NCI-H1436 (cell line): ENCODE results near the gene GPR15LG.
A peak's percentile ranks its signal among the peaks of the same experiment; 100 is the strongest.
"Not testable (repeated sequence)": the region's sequence is repeated elsewhere in the genome, so short reads cannot be mapped to it uniquely, and the experiment has no call there.

Experiments used
- DNase-seq: peaks from one replicate; lab custom pipeline; 2025; lab: John Stamatoyannopoulos, UW

Gene GPR15LG

GRCh38 chr10:84166620-84167288, 6.8 kb upstream of the GPR15LG start:
- DNase-seq, result no peak

- DNase-seq, result not testable (repeated sequence)
Measured at GRCh38 chr10:84167289-84167653, 6.3 kb upstream of the GPR15LG start.

- DNase-seq, result not testable (repeated sequence)
Measured at GRCh38 chr10:84168382-84168781, 5.2 kb upstream of the GPR15LG start.

GRCh38 chr10:84171237-84171636, 2.4 kb upstream of the GPR15LG start:
- DNase-seq, result not testable (repeated sequence)

DNA sequence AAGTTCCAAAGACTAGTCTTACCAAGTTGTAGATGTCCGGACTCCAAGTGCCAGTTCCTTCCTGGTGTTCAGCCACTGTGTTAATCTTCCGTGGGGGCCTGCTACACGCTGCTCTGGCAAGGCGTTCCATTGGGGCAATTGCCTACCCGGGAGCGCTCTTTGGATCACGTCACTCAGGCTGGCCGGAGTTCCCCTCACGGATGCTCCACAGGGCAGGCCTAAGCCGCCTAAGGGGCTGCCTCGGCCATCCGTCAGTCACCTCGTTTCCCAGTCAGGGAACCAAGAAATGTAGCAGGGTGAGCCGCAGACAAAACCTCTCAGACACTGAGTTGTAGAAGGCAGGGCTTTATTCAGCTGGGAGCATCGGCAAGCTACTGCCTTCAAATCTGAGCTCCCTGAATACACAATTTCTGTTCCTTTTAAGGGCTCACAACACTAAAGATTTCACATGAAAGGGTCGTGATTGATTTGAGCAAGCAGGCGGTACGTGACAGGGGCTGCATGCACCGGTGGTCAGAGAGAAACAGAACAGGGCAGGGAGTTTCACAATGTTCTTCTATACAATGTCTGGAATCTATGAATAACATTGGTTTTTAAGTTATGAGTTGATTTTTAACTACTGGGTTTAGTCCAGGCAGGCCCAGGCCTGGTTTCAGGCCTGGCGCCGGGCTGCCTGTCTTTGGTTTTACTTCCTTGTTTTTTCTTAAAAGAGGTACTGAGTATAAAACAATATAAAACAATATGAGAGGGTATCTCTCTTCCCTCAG, 1.7 kb upstream of the GPR15LG start:
- not testable (repeated sequence) for DNase-seq

DNA sequence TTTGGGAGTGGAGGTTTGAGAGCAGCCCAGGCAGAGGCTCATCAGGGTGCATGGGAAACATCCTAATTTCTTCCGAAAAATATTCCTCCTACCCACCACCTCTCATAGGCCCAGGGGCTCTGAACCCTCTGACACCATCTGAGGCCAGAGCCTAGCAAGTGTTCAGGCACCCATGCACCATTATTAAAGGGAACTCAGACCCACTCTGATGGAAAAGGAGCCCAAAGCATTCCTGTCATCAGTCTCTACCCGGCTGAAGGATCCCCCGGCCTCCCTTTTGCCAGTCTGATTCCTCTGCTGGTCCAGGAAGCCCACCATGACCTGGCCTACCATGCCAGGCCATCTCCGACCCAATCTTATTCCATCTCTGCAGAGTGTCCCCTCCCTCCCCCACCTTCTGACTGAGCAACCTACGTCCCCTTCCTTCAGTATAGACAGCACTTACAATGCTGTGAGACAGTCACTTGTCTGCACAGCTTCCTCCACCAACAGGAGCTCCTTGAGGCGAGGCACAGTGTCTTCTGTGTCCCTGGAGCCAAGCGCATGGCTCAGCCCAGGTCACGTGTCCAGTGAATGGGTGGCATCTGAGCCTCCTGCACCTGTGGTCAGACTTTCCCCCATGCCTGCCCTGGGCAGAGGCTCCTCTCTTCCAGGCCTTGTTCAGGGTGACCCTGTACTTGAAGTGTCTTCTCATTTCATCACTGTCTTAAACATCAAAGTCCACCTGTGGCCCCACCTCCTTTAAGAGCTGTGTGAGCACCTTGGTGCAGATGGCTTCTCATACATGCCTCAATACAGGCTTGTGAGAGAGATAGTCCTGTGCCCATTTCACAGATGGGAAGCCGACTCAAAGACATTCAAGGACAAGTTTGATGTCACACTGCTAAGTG, 889 bp upstream of the GPR15LG start:
- no peak for DNase-seq

GRCh38 chr10:84175436-84175835, 1.8 kb downstream of the GPR15LG start:
- DNase-seq, result no peak

DNA sequence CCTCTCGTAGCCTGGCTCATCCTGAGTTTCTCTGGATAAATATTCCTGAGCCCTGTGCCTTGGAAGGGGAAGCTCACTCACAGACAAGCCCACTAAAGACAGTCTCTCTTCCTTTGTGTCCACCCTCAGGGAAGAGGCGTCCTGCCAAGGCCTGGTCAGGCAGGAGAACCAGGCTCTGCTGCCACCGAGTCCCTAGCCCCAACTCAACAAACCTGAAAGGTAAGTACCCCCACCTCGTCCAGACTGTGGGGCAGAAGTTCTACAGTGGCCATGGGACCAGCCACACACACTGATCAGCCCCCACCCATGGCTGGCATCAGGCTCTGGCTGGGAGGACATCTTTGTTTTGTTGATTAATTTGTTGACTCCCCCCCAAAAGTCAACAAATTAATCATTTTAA, 2.8 kb downstream of the GPR15LG start:
- DNase-seq, result no peak

DNA sequence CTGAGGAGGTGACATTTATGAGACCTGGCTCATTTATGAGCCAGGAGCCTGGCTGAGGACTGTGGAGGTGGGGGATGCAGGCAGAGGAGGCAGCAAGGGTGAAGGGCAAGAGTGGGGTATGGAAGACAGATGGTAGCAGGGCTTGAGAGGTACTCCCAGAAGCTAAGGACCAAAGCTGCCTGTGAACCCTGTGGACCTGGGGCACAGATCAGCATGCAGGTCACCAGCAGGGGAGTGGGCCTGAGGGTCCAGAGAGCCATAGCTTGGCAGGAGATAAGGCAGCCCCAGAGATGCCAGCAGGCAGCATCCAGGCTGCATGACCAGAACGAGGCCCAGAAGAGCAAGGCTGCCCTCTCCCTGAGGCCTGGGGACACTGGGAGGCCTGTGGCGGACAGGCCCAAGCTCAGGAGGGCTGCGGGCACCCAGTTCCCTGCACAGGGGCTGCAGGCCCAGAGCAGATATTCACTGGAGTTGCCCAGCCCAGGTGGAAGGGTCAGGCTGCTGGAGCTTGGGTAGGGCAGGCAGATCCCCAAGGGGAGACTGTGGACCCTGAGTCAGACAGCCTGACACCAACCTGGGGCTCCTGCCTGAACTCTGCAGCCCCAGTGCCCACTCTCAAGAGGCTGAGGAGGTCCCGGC, 3.4 kb downstream of the GPR15LG start:
- no peak for DNase-seq

GRCh38 chr10:84177541-84178141, 4.0 kb downstream of the GPR15LG start:
- DNase-seq, result no peak

DNA sequence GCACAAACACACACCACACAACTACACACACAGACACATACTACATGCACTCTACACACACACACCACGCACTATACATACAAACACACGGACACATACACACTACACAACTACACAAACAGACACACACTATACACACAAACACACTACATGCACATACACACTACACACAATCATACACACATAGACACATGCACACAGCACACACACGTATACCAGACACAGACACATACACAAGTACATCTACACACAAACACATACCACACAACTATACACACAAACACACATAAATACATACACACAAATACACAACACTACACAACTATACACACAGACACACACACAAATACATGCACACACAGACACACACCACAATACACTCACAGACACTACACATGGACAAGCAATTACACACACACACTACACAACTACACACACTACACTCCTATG, 4.6 kb downstream of the GPR15LG start:
- no peak for DNase-seq

GRCh38 chr10:84179059-84179710, 5.6 kb downstream of the GPR15LG start:
- peak; percentile 34 for DNase-seq

DNA sequence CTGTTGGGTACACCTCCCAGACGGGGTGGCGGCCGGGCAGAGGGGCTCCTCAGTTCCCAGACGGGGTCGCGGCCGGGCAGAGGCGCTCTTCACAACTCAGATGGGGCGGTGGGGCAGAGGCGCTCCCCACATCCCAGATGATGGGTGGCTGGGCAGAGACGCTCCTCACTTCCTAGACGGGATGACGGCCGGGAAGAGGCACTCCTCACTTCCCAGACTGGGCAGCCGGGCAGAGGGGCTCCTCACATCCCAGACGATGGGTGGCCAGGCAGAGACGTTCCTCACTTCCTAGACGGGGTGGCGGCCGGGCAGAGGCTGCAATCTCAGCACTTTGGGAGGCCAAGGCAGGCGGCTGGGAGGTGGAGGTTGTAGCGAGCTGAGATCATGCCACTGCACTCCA, 6.8 kb downstream of the GPR15LG start:
- not testable (repeated sequence) for DNase-seq

DNA sequence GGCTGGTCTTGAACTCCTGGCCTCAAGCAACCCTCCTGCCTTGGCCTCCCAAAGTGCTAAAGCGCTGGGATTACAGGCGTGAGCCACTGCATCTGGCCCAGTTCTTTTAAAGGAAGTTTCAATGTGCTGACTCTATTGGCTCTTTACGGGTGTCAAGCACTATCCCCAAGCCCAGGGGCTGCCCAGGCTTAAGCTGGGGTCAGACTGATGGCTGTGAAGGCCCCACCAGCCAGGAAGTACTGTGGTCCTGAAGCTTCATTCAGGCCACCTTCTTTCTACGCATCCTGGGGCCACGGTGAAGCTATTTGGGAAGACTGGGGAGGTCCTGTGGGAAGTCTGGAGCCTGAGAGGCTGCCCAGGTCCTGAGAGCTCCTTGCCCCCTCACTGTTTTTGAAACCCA, 8.0 kb downstream of the GPR15LG start:
- no peak for DNase-seq

- no peak for DNase-seq
Measured at GRCh38 chr10:84184517-84184916, 10.9 kb downstream of the GPR15LG start.

DNA sequence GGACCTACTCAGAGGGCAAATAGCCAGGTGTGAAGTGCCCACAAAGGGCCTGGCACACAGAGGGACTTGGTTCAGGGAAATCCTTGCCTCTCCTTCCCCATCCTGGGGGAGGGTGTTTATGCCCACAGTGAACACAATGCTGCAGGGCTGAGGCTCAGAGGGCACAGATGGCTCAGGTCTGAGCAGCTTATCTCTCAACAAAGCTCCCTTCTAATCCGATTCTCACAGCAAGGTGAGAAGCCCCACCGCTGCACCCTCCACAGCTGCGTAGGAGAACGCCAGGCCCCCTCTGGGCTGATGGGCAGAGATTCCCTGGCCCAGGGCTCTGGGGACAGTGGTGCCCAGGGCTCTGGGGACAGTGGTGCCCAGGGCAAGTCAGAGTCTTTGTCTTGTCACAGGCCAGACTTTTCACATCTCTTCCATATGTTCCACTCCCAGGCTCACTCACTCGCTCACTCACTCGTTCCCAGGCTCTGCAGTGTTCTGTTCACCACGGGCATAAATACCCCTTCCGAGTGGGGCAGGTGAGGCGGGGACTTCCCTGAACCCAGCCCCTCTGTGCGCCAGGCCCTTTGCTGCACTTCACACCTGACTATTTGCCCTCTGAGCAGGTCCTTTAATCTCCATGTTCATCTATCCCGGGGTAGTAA, 12.1 kb downstream of the GPR15LG start:
- DNase-seq, result no peak

DNA sequence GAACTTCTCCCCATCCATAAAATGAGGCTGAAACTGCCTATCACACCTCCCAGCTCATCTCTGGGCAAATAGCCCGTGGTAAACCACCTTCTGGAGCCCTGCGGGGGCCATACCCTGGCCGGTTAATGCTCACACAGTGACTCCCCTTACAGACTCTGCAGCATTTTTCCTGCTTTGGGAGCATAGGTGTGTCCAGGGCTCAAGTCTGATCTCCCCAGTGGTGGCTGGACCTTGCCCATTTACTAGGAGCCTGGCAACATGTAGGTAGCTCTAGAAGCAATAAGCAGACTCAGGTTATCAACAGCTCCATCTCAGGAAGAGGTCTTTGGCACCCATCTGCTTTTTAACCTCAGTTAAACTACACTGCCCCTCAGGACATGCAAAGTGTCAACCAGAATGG, 15.2 kb downstream of the GPR15LG start:
- DNase-seq, result no peak

DNA sequence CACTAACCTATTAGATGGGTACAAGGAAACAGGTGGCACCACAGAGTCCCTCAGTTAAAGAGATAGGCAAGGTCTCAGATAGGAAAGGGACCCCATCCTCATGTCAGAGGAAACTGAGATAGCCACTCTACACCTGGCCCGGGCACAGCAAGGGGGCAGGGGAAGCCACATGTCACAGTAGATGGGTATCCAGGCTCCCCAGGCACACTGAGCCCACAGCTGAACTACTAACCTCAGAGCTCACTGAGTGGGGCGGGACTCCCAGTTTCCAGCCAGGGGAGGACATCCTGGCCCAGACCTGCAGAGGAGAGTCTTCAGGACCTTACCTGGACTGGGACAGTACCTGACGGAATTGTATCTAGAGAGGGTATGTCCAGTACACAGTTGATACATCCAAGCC, 17.0 kb downstream of the GPR15LG start:
- DNase-seq, result no peak

GRCh38 chr10:84191106-84191505, 17.5 kb downstream of the GPR15LG start:
- DNase-seq, result no peak

GRCh38 chr10:84193327-84193726, 19.7 kb downstream of the GPR15LG start:
- DNase-seq, result no peak
